ENCODE data around the gene BGLAP.
A peak's percentile ranks its signal among the peaks of the same experiment; 100 is the strongest.

BGLAP gene

GRCh38 chr1:156236164-156236563 lies 5.8 kb upstream of the BGLAP start:
- Mint-ChIP-seq H3K27me3 (no peaks in the 10 kb centered on the region), H3K4me3 (no peak overlapping the region), H3K9me3 (no peaks in the 10 kb centered on the region), H3K4me1 (no peaks in the 10 kb centered on the region), H3K27ac (no peak overlapping the region), H3K36me3 (peaks cover 30% of the 10 kb centered on the region)
- DNase-seq (ENCODE audit: low spot score in 2 of 2) (no peak), ATAC-seq (ENCODE audit: low read depth) (no peak)

- no peaks in the 10 kb centered on the region for H3K27me3 Mint-ChIP-seq
- no peak overlapping the region for H3K27ac Mint-ChIP-seq
- H3K36me3 Mint-ChIP-seq: peaks cover 30% of the 10 kb centered on the region
- no peaks in the 10 kb centered on the region for H3K4me1 Mint-ChIP-seq
- DNase-seq (ENCODE audit: low spot score in 2 of 2): no peak
- H3K4me3 Mint-ChIP-seq: no peak overlapping the region
- ATAC-seq (ENCODE audit: low read depth): no peak
- no peaks in the 10 kb centered on the region for H3K9me3 Mint-ChIP-seq
Measured at GRCh38 chr1:156238248-156238647, 3.7 kb upstream of the BGLAP start.

GRCh38 chr1:156241311-156241811 lies 623 bp upstream of the BGLAP start:
- Mint-ChIP-seq H3K4me3 (no peak overlapping the region), H3K4me1 (peaks cover 13% of the 10 kb centered on the region), H3K9me3 (no peaks in the 10 kb centered on the region), H3K27me3 (peaks cover 5% of the 10 kb centered on the region), H3K27ac (no peak overlapping the region), H3K36me3 (peaks cover 19% of the 10 kb centered on the region)
- DNase-seq (ENCODE audit: low spot score in 2 of 2) (no peak), ATAC-seq (ENCODE audit: low read depth) (no peak)

GRCh38 chr1:156242738-156243137 lies 754 bp downstream of the BGLAP start:
- Mint-ChIP-seq H3K9me3 (no peaks in the 10 kb centered on the region), H3K27me3 (peaks cover 5% of the 10 kb centered on the region), H3K4me1 (peaks cover 17% of the 10 kb centered on the region), H3K4me3 (no peak overlapping the region), H3K27ac (no peak overlapping the region), H3K36me3 (peaks cover 12% of the 10 kb centered on the region)
- ATAC-seq (ENCODE audit: low read depth): no peak
- no peak for DNase-seq (ENCODE audit: low spot score in 2 of 2)

- no peak overlapping the region for H3K4me3 Mint-ChIP-seq
- peaks cover 5% of the 10 kb centered on the region for H3K27me3 Mint-ChIP-seq
- H3K4me1 Mint-ChIP-seq: peaks cover 17% of the 10 kb centered on the region
- DNase-seq (ENCODE audit: low spot score in 2 of 2) (no peak), ATAC-seq (ENCODE audit: low read depth) (no peak)
- H3K9me3 Mint-ChIP-seq: no peaks in the 10 kb centered on the region
- H3K36me3 Mint-ChIP-seq: peaks cover 9% of the 10 kb centered on the region
- H3K27ac Mint-ChIP-seq: no peak overlapping the region
Measured at GRCh38 chr1:156244126-156244525, 2.1 kb downstream of the BGLAP start.

- Mint-ChIP-seq H3K4me1 (peaks cover 17% of the 10 kb centered on the region), H3K27me3 (peaks cover 5% of the 10 kb centered on the region), H3K4me3 (peak overlapping the region; percentile 87), H3K27ac (no peak overlapping the region), H3K36me3 (peaks cover 6% of the 10 kb centered on the region), H3K9me3 (no peaks in the 10 kb centered on the region)
- no peak for DNase-seq (ENCODE audit: low spot score in 2 of 2)
- ATAC-seq (ENCODE audit: low read depth): no peak
Measured at GRCh38 chr1:156244712-156245111, 2.7 kb downstream of the BGLAP start.

GRCh38 chr1:156245451-156246232 lies 3.7 kb downstream of the BGLAP start:
- ATAC-seq (ENCODE audit: low read depth) (peak; percentile 72), DNase-seq (ENCODE audit: low spot score in 2 of 2) (peak; percentile 18 to 37)
- Mint-ChIP-seq H3K36me3 (peaks cover 3% of the 10 kb centered on the region), H3K9me3 (no peaks in the 10 kb centered on the region), H3K27me3 (peaks cover 5% of the 10 kb centered on the region), H3K27ac (no peak overlapping the region), H3K4me1 (peaks cover 17% of the 10 kb centered on the region), H3K4me3 (peak overlapping the region; percentile 87)

- Mint-ChIP-seq H3K36me3 (peaks cover 5% of the 10 kb centered on the region), H3K4me3 (peak overlapping the region; percentile 58)
Measured at GRCh38 chr1:156246241-156246780, 4.3 kb downstream of the BGLAP start.

GRCh38 chr1:156246781-156247459 lies 4.9 kb downstream of the BGLAP start:
- Mint-ChIP-seq H3K4me1 (peaks cover 17% of the 10 kb centered on the region), H3K27ac (no peak overlapping the region), H3K36me3 (peaks cover 5% of the 10 kb centered on the region), H3K9me3 (no peaks in the 10 kb centered on the region), H3K4me3 (no peak overlapping the region), H3K27me3 (peaks cover 5% of the 10 kb centered on the region)
- ATAC-seq (ENCODE audit: low read depth) (no peak), DNase-seq (ENCODE audit: low spot score in 2 of 2) (no peak)

More at GRCh38 chr1:156246241-156246780, 4.3 kb downstream of the BGLAP start:
- no peaks in the 10 kb centered on the region for H3K9me3 Mint-ChIP-seq
- ATAC-seq (ENCODE audit: low read depth): no peak
- no peak overlapping the region for H3K27ac Mint-ChIP-seq
- peaks cover 17% of the 10 kb centered on the region for H3K4me1 Mint-ChIP-seq
- peaks cover 5% of the 10 kb centered on the region for H3K27me3 Mint-ChIP-seq
- DNase-seq (ENCODE audit: low spot score in 2 of 2): no peak

- H3K27ac Mint-ChIP-seq: no peak within 1 kb of the TSS
- no peak within 1 kb of the TSS for H3K4me3 Mint-ChIP-seq
- DNase-seq (ENCODE audit: low spot score in 2 of 2): no peak
- H3K4me1 Mint-ChIP-seq: peaks cover 17% of the 10 kb centered on the region
- peaks cover 8% of the 10 kb centered on the region for H3K36me3 Mint-ChIP-seq
- no peak for ATAC-seq (ENCODE audit: low read depth)
- H3K9me3 Mint-ChIP-seq: no peaks in the 10 kb centered on the region
- peaks cover 5% of the 10 kb centered on the region for H3K27me3 Mint-ChIP-seq
Measured at GRCh38 chr1:156247460-156248322, 5.7 kb downstream of the BGLAP start, which contains the start of gene PAQR6. Gene PAQR6, minus strand, starts transcription at chr1:156248056. Its CDS starts 1,325 bp downstream, at chr1:156246731.

- Mint-ChIP-seq H3K9me3 (no peaks in the 10 kb centered on the region), H3K36me3 (peaks cover 12% of the 10 kb centered on the region), H3K4me3 (no peak overlapping the region), H3K27ac (no peak overlapping the region), H3K4me1 (peaks cover 17% of the 10 kb centered on the region), H3K27me3 (peaks cover 5% of the 10 kb centered on the region)
- ATAC-seq (ENCODE audit: low read depth) (no peak), DNase-seq (ENCODE audit: low spot score in 2 of 2) (no peak)
Measured at GRCh38 chr1:156248323-156248683, 6.3 kb downstream of the BGLAP start.

GRCh38 chr1:156249593-156249992 lies 7.6 kb downstream of the BGLAP start:
- ATAC-seq (ENCODE audit: low read depth) (no peak), DNase-seq (ENCODE audit: low spot score in 2 of 2) (no peak)
- Mint-ChIP-seq H3K27ac (no peak overlapping the region), H3K27me3 (peaks cover 2% of the 10 kb centered on the region), H3K9me3 (no peaks in the 10 kb centered on the region), H3K36me3 (peaks cover 19% of the 10 kb centered on the region), H3K4me3 (no peak overlapping the region), H3K4me1 (peaks cover 17% of the 10 kb centered on the region)

- H3K36me3 Mint-ChIP-seq: peaks cover 23% of the 10 kb centered on the region
- H3K27me3 Mint-ChIP-seq: no peaks in the 10 kb centered on the region
- H3K9me3 Mint-ChIP-seq: no peaks in the 10 kb centered on the region
- H3K4me3 Mint-ChIP-seq: no peak overlapping the region
- ATAC-seq (ENCODE audit: low read depth) (no peak), DNase-seq (ENCODE audit: low spot score in 2 of 2) (no peak)
- H3K27ac Mint-ChIP-seq: no peak overlapping the region
- H3K4me1 Mint-ChIP-seq: peaks cover 2% of the 10 kb centered on the region
Measured at GRCh38 chr1:156251527-156251926, 9.5 kb downstream of the BGLAP start.
